Lung (tissue), 12 donors: ENCODE results near the gene SPINT2. TPM values are rescaled to one million over a fixed set of nuclear protein-coding genes. Genes with fewer than 3 reads are reported as not detected.
A peak's percentile ranks its signal among the peaks of the same experiment; 100 is the strongest.

Experiments
- ATAC-seq: fragments of 200-7000 bp; cut with Tn5 transposase; one replicate; pipeline ENCODE4 v1.9.1; 2020; ENCODE audit warnings: moderate number of reproducible peaks; ENCODE audit not compliant: insufficient read depth, low FRiP score
- DNase-seq, 3 donors: peaks; one replicate each; pipeline ENCODE4 v3.0.0-alpha.2; 2013 to 2017
- H3K27ac ChIP-seq, 2 donors: one replicate each; pipeline ENCODE4 v1.5.1; 2013; ENCODE audit warnings: mild to moderate bottlenecking in 2 of 2, moderate library complexity in 2 of 2, control low read depth in 1 of 2, inconsistent platforms in 1 of 2, low read depth in 1 of 2, low read length in 1 of 2
- H3K27me3 ChIP-seq, 3 donors: one replicate each; pipeline ENCODE4 v1.5.1; 2013; ENCODE audit warnings: low read length in 2 of 3; ENCODE audit not compliant: control insufficient read depth in 3 of 3, insufficient read depth in 3 of 3
- H3K36me3 ChIP-seq, 4 donors: one replicate each; pipeline ENCODE4 v1.5.1; 2013; ENCODE audit warnings: low read length in 4 of 4, mild to moderate bottlenecking in 1 of 4, moderate library complexity in 1 of 4; ENCODE audit not compliant: control insufficient read depth in 4 of 4, insufficient read depth in 4 of 4
- H3K4me1 ChIP-seq, 5 donors: one replicate each; pipeline ENCODE4 v1.5.1; 2013; ENCODE audit warnings: low read length in 5 of 5, mild to moderate bottlenecking in 2 of 5, moderate library complexity in 1 of 5; ENCODE audit not compliant: control insufficient read depth in 5 of 5, insufficient read depth in 5 of 5
- H3K4me3 ChIP-seq: one replicate; pipeline ENCODE4 v1.5.1; 2013; ENCODE audit warnings: mild to moderate bottlenecking, control low read depth, moderate library complexity
- H3K9ac ChIP-seq, 2 donors: one replicate each; pipeline ENCODE4 v1.5.1; 2013; ENCODE audit warnings: low read length in 2 of 2, control low read depth in 1 of 2; ENCODE audit not compliant: insufficient read depth in 1 of 2
- H3K9me3 ChIP-seq, 4 donors: one replicate each; pipeline ENCODE4 v1.5.1; 2013; ENCODE audit warnings: low read length in 3 of 4, mild to moderate bottlenecking in 1 of 4, moderate library complexity in 1 of 4; ENCODE audit not compliant: control insufficient read depth in 4 of 4, insufficient read depth in 3 of 4
- CTCF ChIP-seq: IDR thresholded peaks from 2 replicates; pipeline ENCODE4 v1.5.1; 2012; ENCODE audit warnings: mild to moderate bottlenecking; ENCODE audit errors: control extremely low read depth, extremely low read depth
- WGBS, 2 donors: extraction: QIAGEN DNeasy Blood & Tissue Kit; methylation state at CpG; one replicate each; pipeline ENCODE4 v1.1.7; 2013; 5-methylcytosine and 5-hydroxymethylcytosine counted together
- polyA plus RNA-seq, 2 donors: library from polyadenylated mRNA; stranded (reverse); fragments of 200-250 nt; gene quantifications; one replicate each; pipeline ENCODE4 v1.2.1, GENCODE V29; 2013
- total RNA-seq, 2 donors: library from RNA; depleted of rRNA in 1 of 2; stranded (reverse); fragments of >200 nt in 1 of 2; gene quantifications; one replicate each; pipeline ENCODE4 v1.2.1, GENCODE V29; 2014 to 2021
- donor health status: control.
- donor health status: control.
- donor health status: Bipolar disorder and iron deficiency.
- donor health status: healthy.
- donor health status: DM: yes; HTN: yes; CAD: no.

The SPINT2 gene
- total and polyA plus RNA-seq, 4 donors: 145 to 259 (median 247) TPM

- 50 to 61% methylated on average over 7 of the region's 7 CpGs for WGBS, 2 donors
- no peaks in the 10 kb centered on the region for H3K9me3 ChIP-seq
- H3K4me3 ChIP-seq: no peak overlapping the region
- peak overlapping the region in 1 of 2 donors; percentile 20 for H3K27ac ChIP-seq
- TF ChIP-seq CTCF: no peak
- peaks cover 0 to 40% (median 10%) of the 10 kb centered on the region in 5 donors for H3K4me1 ChIP-seq
- H3K9ac ChIP-seq: no peak overlapping the region
- H3K36me3 ChIP-seq: peaks cover 0 to 26% (median 1%) of the 10 kb centered on the region in 4 donors
- DNase-seq: no peak
- ATAC-seq: no peak
- H3K27me3 ChIP-seq: peaks cover 0 to 4% (median 0%) of the 10 kb centered on the region in 3 donors
Measured at GRCh38 chr19:38323291-38323690, 58.9 kb downstream of the SPINT2 start.

GRCh38 chr19:38324431-38324830 is 60.1 kb downstream of the SPINT2 start:
- no peaks in the 10 kb centered on the region for H3K9me3 ChIP-seq
- H3K27me3 ChIP-seq: peaks cover 0 to under 1% (median 0%) of the 10 kb centered on the region in 3 donors
- H3K9ac ChIP-seq: no peak overlapping the region
- ATAC-seq: no peak
- 92 to 96% methylated on average over 4 of the region's 4 CpGs for WGBS, 2 donors
- H3K4me1 ChIP-seq: peaks cover 0 to 29% (median 6%) of the 10 kb centered on the region in 5 donors
- peaks cover 0 to 26% (median 1%) of the 10 kb centered on the region in 4 donors for H3K36me3 ChIP-seq
- H3K27ac ChIP-seq: no peak overlapping the region
- no peak for DNase-seq
- no peak for TF ChIP-seq CTCF
- H3K4me3 ChIP-seq: no peak overlapping the region

GRCh38 chr19:38326591-38326990 is 62.2 kb downstream of the SPINT2 start:
- Histone ChIP-seq H3K4me1 (peaks cover 0 to 8% (median 0%) of the 10 kb centered on the region in 5 donors), H3K9ac (no peak overlapping the region), H3K4me3 (no peak overlapping the region), H3K27ac (no peak overlapping the region), H3K36me3 (peaks cover 0 to 29% (median 1%) of the 10 kb centered on the region in 4 donors), H3K9me3 (no peaks in the 10 kb centered on the region), H3K27me3 (no peaks in the 10 kb centered on the region)
- DNase-seq: no peak
- WGBS, 2 donors: 96% methylated on average over 22 of the region's 22 CpGs
- ATAC-seq: no peak
- TF ChIP-seq CTCF: no peak

GRCh38 chr19:38329651-38330050 is 65.3 kb downstream of the SPINT2 start:
- Histone ChIP-seq H3K4me3 (no peak overlapping the region), H3K27me3 (no peaks in the 10 kb centered on the region), H3K36me3 (peaks cover 0 to 29% (median 0%) of the 10 kb centered on the region in 4 donors), H3K27ac (no peak overlapping the region), H3K9ac (no peak overlapping the region), H3K4me1 (no peaks in the 10 kb centered on the region), H3K9me3 (no peaks in the 10 kb centered on the region)
- ATAC-seq (no peak), DNase-seq (no peak)
- no peak for TF ChIP-seq CTCF
- 94 to 95% methylated on average over 7 of the region's 7 CpGs for WGBS, 2 donors
